ENCODE results near the gene BSG.

DNA sequence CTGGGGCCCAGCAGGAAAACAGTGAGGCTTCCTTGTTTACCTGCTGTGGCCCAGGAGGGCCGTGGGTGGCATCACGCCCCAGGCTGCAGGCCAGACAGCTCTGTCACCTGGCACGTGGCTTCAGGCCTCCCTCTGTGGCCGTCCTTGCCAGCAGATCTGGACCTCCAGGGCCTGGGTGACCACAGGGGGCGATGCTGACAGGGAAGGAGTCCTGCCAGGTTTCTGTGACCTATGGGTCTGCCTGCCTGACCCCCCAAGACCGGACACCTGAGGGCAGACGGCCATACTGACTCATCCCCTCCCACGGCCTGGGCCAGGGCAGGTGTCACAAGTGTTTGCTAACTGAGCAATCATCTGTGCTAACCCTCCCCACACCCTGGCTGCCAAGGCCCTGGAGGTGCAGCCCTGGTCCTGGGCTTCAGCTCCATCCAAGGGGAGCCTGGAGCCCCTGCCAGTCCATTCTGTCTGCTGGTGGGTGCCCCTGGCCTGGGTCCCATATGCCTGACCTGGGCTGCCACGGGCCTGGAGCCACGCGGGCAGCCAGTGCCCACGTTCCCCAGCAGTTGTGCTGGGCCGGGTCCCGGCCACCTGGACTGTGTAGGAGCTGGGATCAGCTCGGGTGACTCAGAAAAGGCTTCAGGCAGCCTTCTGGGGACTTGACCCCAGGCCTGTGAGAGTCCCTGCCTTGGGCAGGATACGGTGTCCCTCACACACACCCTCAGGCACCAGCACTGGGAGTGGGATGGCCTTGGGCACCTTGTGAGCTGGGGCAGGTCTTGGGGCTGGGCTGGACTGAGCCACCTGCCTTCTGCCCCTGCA is 37.2 kb upstream of the BSG start:
- TF ChIP-seq, protein P1, sequence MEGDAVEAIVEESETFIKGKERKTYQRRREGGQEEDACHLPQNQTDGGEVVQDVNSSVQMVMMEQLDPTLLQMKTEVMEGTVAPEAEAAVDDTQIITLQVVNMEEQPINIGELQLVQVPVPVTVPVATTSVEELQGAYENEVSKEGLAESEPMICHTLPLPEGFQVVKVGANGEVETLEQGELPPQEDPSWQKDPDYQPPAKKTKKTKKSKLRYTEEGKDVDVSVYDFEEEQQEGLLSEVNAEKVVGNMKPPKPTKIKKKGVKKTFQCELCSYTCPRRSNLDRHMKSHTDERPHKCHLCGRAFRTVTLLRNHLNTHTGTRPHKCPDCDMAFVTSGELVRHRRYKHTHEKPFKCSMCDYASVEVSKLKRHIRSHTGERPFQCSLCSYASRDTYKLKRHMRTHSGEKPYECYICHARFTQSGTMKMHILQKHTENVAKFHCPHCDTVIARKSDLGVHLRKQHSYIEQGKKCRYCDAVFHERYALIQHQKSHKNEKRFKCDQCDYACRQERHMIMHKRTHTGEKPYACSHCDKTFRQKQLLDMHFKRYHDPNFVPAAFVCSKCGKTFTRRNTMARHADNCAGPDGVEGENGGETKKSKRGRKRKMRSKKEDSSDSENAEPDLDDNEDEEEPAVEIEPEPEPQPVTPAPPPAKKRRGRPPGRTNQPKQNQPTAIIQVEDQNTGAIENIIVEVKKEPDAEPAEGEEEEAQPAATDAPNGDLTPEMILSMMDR (IDR thresholded peaks at IDR 0.05): no peak
- no peak for TF ChIP-seq POLR2A (IDR thresholded peaks at IDR 0.05)
- no peak for TF ChIP-seq EP300 (IDR thresholded peaks at IDR 0.05)
